ENCODE results near the gene PDCD6IP. TPM values are rescaled to one million over a fixed set of nuclear protein-coding genes. Genes with fewer than 3 reads are reported as not detected.

The PDCD6IP gene
- polyA plus RNA-seq, 1 donor from 2014 or later, result 196 TPM

DNA sequence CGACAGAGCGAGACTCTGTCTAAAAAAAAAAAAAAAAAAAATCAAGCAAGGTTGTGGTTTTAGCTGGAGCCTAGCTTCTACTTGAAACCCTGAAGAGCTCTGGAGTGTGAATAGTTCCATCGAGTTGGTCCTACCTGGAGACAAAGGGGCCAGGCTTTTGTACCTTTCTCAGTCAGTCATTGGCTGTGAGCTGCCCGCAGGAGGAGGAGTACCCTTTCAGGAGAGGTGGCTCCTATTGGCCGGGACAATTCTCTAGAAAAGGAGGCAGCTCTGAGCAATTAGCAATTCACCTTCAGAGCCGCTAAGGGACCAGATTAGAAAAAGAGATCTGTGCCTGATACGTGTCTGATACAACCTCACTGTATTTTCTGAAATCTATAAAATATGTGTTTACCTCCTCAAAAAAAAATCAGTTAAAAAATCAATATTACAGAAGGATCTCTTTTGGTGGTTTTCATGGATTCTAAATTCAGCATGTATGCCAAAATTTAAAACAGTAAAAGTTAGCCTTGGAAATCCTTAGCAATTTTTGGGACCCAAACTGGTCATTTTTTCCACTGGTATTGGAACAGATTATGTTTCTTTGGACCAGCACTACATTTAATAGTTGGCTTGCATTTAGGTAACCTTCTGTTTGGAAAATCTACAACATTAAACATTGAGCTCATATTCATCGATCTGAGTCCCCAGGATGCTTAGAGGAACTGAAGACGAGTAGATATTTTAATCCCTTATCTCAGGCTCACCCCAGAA is 29.7 kb upstream of the PDCD6IP start:
- H3K9me2 ChIP-seq (ENCODE audit: insufficient read depth, low read length), result no peaks in the 10 kb centered on the region
- no peak for TF ChIP-seq EP300 (conservative IDR thresholded peaks at IDR 0.05; ENCODE audit: poor library complexity, severe bottlenecking)
- TF ChIP-seq, protein P1, sequence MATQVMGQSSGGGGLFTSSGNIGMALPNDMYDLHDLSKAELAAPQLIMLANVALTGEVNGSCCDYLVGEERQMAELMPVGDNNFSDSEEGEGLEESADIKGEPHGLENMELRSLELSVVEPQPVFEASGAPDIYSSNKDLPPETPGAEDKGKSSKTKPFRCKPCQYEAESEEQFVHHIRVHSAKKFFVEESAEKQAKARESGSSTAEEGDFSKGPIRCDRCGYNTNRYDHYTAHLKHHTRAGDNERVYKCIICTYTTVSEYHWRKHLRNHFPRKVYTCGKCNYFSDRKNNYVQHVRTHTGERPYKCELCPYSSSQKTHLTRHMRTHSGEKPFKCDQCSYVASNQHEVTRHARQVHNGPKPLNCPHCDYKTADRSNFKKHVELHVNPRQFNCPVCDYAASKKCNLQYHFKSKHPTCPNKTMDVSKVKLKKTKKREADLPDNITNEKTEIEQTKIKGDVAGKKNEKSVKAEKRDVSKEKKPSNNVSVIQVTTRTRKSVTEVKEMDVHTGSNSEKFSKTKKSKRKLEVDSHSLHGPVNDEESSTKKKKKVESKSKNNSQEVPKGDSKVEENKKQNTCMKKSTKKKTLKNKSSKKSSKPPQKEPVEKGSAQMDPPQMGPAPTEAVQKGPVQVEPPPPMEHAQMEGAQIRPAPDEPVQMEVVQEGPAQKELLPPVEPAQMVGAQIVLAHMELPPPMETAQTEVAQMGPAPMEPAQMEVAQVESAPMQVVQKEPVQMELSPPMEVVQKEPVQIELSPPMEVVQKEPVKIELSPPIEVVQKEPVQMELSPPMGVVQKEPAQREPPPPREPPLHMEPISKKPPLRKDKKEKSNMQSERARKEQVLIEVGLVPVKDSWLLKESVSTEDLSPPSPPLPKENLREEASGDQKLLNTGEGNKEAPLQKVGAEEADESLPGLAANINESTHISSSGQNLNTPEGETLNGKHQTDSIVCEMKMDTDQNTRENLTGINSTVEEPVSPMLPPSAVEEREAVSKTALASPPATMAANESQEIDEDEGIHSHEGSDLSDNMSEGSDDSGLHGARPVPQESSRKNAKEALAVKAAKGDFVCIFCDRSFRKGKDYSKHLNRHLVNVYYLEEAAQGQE (IDR thresholded peaks at IDR 0.05; ENCODE audit: borderline replicate concordance), result no peak
- TF ChIP-seq EZH2 (IDR thresholded peaks at IDR 0.05; ENCODE audit: borderline replicate concordance, insufficient read depth, low read length, poor library complexity, severe bottlenecking), result no peak
- no peak for TF ChIP-seq RAD21 (conservative IDR thresholded peaks at IDR 0.05)
- TF ChIP-seq POLR2AphosphoS5 (IDR thresholded peaks at IDR 0.05), result no peak
- TF ChIP-seq, protein P2, sequence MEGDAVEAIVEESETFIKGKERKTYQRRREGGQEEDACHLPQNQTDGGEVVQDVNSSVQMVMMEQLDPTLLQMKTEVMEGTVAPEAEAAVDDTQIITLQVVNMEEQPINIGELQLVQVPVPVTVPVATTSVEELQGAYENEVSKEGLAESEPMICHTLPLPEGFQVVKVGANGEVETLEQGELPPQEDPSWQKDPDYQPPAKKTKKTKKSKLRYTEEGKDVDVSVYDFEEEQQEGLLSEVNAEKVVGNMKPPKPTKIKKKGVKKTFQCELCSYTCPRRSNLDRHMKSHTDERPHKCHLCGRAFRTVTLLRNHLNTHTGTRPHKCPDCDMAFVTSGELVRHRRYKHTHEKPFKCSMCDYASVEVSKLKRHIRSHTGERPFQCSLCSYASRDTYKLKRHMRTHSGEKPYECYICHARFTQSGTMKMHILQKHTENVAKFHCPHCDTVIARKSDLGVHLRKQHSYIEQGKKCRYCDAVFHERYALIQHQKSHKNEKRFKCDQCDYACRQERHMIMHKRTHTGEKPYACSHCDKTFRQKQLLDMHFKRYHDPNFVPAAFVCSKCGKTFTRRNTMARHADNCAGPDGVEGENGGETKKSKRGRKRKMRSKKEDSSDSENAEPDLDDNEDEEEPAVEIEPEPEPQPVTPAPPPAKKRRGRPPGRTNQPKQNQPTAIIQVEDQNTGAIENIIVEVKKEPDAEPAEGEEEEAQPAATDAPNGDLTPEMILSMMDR (IDR thresholded peaks at IDR 0.05; ENCODE audit: poor library complexity, severe bottlenecking), result no peak
- TF ChIP-seq SMC3 (conservative IDR thresholded peaks at IDR 0.05; ENCODE audit: poor library complexity), result no peak
- no peak for TF ChIP-seq TAF1 (IDR thresholded peaks at IDR 0.05; ENCODE audit: low read depth)
- no peak for TF ChIP-seq MXI1 (conservative IDR thresholded peaks at IDR 0.05; ENCODE audit: poor library complexity, severe bottlenecking)
- no peaks in the 10 kb centered on the region for H3K36me3 ChIP-seq (ENCODE audit: insufficient read depth, low read length)
- no peaks in the 10 kb centered on the region for H3K79me2 ChIP-seq (replicated peaks; ENCODE audit: insufficient read depth, low read length)
- no peaks in the 10 kb centered on the region for H3K27me3 ChIP-seq (ENCODE audit: insufficient read depth, low read depth, low read length)
- H3K9ac ChIP-seq (ENCODE audit: low read length), result no peak overlapping the region
- no peaks in the 10 kb centered on the region for H3F3A ChIP-seq (ENCODE audit: insufficient read depth, low read length, poor library complexity, severe bottlenecking)
- H3K9me3 ChIP-seq (ENCODE audit: low read length), result no peaks in the 10 kb centered on the region
- no peak overlapping the region for H3K27ac ChIP-seq (ENCODE audit: low read length)
- no peaks in the 10 kb centered on the region for H4K20me1 ChIP-seq (ENCODE audit: insufficient read depth)
- H3K4me3 ChIP-seq (ENCODE audit: low read length), result no peak overlapping the region
- no peak overlapping the region for H3K4me2 ChIP-seq (ENCODE audit: low read length)
- H2AFZ ChIP-seq (ENCODE audit: low read depth, low read length), result no peak overlapping the region

DNA sequence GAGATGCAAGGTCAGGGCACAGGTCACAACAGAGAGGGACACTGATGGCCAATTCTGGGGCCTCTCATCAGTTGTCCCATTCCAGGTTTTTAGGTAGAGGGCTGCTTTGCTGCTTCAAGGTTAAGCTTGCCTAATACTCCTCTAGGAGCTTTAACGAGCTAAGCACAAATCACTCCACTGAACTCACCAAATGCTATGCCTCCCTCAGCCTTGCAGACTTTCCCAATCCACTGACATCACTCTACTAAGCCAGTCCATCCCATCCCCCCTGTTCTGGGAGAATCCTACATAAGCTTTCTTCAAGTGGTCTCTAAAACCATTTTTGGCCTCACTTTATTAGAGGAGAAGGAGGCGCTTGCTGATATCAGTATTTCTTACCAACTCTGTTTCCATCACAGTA is 24.8 kb upstream of the PDCD6IP start:
- TF ChIP-seq MXI1 (conservative IDR thresholded peaks at IDR 0.05; ENCODE audit: poor library complexity, severe bottlenecking) (no peak), TAF1 (IDR thresholded peaks at IDR 0.05; ENCODE audit: low read depth) (no peak), SMC3 (conservative IDR thresholded peaks at IDR 0.05; ENCODE audit: poor library complexity) (no peak), RAD21 (conservative IDR thresholded peaks at IDR 0.05) (no peak), EZH2 (IDR thresholded peaks at IDR 0.05; ENCODE audit: borderline replicate concordance, insufficient read depth, low read length, poor library complexity, severe bottlenecking) (no peak), EP300 (conservative IDR thresholded peaks at IDR 0.05; ENCODE audit: poor library complexity, severe bottlenecking) (no peak), POLR2AphosphoS5 (IDR thresholded peaks at IDR 0.05) (no peak)
- TF ChIP-seq, protein P1 (IDR thresholded peaks at IDR 0.05; ENCODE audit: borderline replicate concordance), result no peak
- TF ChIP-seq, protein P2 (IDR thresholded peaks at IDR 0.05; ENCODE audit: poor library complexity, severe bottlenecking), result no peak
- Histone ChIP-seq H3K79me2 (replicated peaks; ENCODE audit: insufficient read depth, low read length) (no peaks in the 10 kb centered on the region), H3K4me2 (ENCODE audit: low read length) (no peak overlapping the region), H3K4me3 (ENCODE audit: low read length) (no peak overlapping the region), H2AFZ (ENCODE audit: low read depth, low read length) (no peak overlapping the region), H3K27me3 (ENCODE audit: insufficient read depth, low read depth, low read length) (no peaks in the 10 kb centered on the region), H3K9me2 (ENCODE audit: insufficient read depth, low read length) (no peaks in the 10 kb centered on the region), H3K9me3 (ENCODE audit: low read length) (no peaks in the 10 kb centered on the region), H3K9ac (ENCODE audit: low read length) (no peak overlapping the region), H3K36me3 (ENCODE audit: insufficient read depth, low read length) (no peaks in the 10 kb centered on the region), H3F3A (ENCODE audit: insufficient read depth, low read length, poor library complexity, severe bottlenecking) (no peaks in the 10 kb centered on the region), H4K20me1 (ENCODE audit: insufficient read depth) (no peaks in the 10 kb centered on the region), H3K27ac (ENCODE audit: low read length) (no peak overlapping the region)
